ENCODE results near the gene HDAC10.

The HDAC10 gene

DNA sequence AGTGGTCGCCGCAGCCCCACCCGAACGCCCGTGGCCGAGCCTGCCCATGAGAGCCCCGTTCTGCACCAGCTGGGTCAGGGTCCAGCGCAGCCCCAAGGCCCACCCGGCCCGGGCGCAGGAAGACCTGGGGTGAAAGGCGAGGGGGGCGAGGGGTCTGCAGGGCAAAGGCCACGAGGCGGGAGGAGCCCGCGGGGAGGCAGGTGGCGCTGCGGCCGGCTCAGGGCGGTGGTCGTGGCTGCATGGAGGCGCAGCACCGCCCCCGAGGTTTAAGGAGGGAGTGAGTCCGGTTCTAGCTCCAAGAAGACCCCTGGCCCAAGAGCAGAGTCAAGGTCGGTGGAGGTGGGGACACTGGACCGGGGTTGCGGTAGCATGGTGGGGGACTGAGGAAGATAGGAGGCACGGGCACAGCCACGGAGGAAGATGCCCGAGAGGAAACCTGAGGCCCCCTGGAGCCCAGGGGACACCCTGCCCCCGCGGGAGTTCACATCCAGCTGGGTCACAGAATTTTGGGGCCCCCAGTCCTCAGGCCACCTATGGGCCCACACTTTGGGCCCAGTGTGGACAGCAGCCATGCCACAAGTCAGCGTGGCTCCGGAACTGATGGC, 514 bp upstream of the HDAC10 start:
- H3K4ac ChIP-seq (ENCODE audit: low read length): no peak overlapping the region
- peak overlapping the region; percentile 92 for H3K18ac ChIP-seq (ENCODE audit: low read length)
- no CpG with 5 or more reads among the region's 36 CpGs for WGBS, 2 donors (ENCODE audit: extremely low coverage in 2 of 2, insufficient read length in 2 of 2, insufficient replicate concordance in 1 of 2)
- H3K27me3 ChIP-seq (ENCODE audit: control insufficient read depth in 3 of 3, insufficient read depth in 3 of 3, low read depth in 1 of 3, low read length in 3 of 3): no peaks in the 10 kb centered on the region
- peaks cover 13 to 17% of the 10 kb centered on the region in 2 donors for H3K4me1 ChIP-seq (ENCODE audit: control insufficient read depth in 2 of 2, insufficient read depth in 1 of 2, low read depth in 1 of 2, low read length in 2 of 2)
- peaks cover 26 to 55% of the 10 kb centered on the region in 2 donors for H3K36me3 ChIP-seq (replicated peaks in 1 of 2; ENCODE audit: control insufficient read depth in 2 of 2, insufficient read depth in 2 of 2, low read length in 2 of 2)
- no peak overlapping the region for H2BK120ac ChIP-seq (ENCODE audit: low read depth, low read length)
- H2BK15ac ChIP-seq (ENCODE audit: low read length): no peak overlapping the region
- H3K27ac ChIP-seq (replicated peaks; ENCODE audit: low read length): peak overlapping the region; percentile 59
- peak overlapping the region; percentile 73 for H2BK12ac ChIP-seq (ENCODE audit: low read length)
- H3K4me2 ChIP-seq (ENCODE audit: insufficient read depth, low read length, poor library complexity, severe bottlenecking): peak overlapping the region; percentile 98
- H3K4me3 ChIP-seq (ENCODE audit: low read length in 2 of 2): peak overlapping the region; percentile 72 to 79
- H3K9me3 ChIP-seq (replicated peaks in 1 of 2; ENCODE audit: control insufficient read depth in 2 of 2, insufficient read depth in 1 of 2, low read depth in 1 of 2, low read length in 2 of 2): no peaks in the 10 kb centered on the region
- peak overlapping the region; percentile 29 for H4K8ac ChIP-seq (ENCODE audit: low read depth, low read length)
- H2BK5ac ChIP-seq (ENCODE audit: low read length): peak overlapping the region; percentile 82
- peak overlapping the region; percentile 70 for H3K9ac ChIP-seq (ENCODE audit: low read depth, low read length, poor library complexity)
- peaks cover 27% of the 10 kb centered on the region for H3K79me1 ChIP-seq (ENCODE audit: low read depth, low read length)
- DNase-seq (ENCODE audit: low spot score): no peak
- peak overlapping the region; percentile 83 for H2AFZ ChIP-seq (ENCODE audit: low read length)
- peak overlapping the region; percentile 96 for H3K23ac ChIP-seq (ENCODE audit: low read depth, low read length, poor library complexity)
- H2AK5ac ChIP-seq (ENCODE audit: low read depth, low read length): peak overlapping the region; percentile 81
- H4K91ac ChIP-seq (ENCODE audit: low read depth, low read length, poor library complexity): no peak overlapping the region
- H3K14ac ChIP-seq (ENCODE audit: low read length): peak overlapping the region; percentile 97

DNA sequence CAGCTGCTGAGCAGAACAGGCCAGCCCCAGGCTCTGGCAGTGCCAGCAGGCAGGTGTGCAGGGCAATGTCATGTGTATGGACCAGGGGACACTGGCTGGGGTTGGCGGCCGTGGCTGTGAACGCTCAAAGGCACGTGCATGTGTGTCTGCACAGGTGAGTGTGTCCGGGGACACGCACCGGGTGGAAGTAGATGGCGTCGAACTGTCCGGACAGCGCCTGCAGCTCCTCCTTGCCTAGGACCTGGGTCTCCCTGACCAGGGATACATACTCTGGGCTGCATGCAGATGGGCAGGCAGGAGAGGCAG, 863 bp downstream of the HDAC10 start:
- peak overlapping the region; percentile 91 for H3K9ac ChIP-seq (ENCODE audit: low read depth, low read length, poor library complexity)
- peak overlapping the region; percentile 99 for H3K14ac ChIP-seq (ENCODE audit: low read length)
- H3K23ac ChIP-seq (ENCODE audit: low read depth, low read length, poor library complexity): peak overlapping the region; percentile 97
- peaks cover 28 to 60% of the 10 kb centered on the region in 2 donors for H3K36me3 ChIP-seq (replicated peaks in 1 of 2; ENCODE audit: control insufficient read depth in 2 of 2, insufficient read depth in 2 of 2, low read length in 2 of 2)
- H4K91ac ChIP-seq (ENCODE audit: low read depth, low read length, poor library complexity): no peak overlapping the region
- H2BK5ac ChIP-seq (ENCODE audit: low read length): peak overlapping the region; percentile 75
- H4K8ac ChIP-seq (ENCODE audit: low read depth, low read length): no peak overlapping the region
- H3K79me1 ChIP-seq (ENCODE audit: low read depth, low read length): peaks cover 26% of the 10 kb centered on the region
- peak overlapping the region; percentile 91 for H3K18ac ChIP-seq (ENCODE audit: low read length)
- H3K4me2 ChIP-seq (ENCODE audit: insufficient read depth, low read length, poor library complexity, severe bottlenecking): peak overlapping the region; percentile 98
- no peaks in the 10 kb centered on the region for H3K9me3 ChIP-seq (replicated peaks in 1 of 2; ENCODE audit: control insufficient read depth in 2 of 2, insufficient read depth in 1 of 2, low read depth in 1 of 2, low read length in 2 of 2)
- no CpG with 5 or more reads among the region's 11 CpGs for WGBS, 2 donors (ENCODE audit: extremely low coverage in 2 of 2, insufficient read length in 2 of 2, insufficient replicate concordance in 1 of 2)
- H2BK15ac ChIP-seq (ENCODE audit: low read length): peak overlapping the region; percentile 94
- H2AFZ ChIP-seq (ENCODE audit: low read length): no peak overlapping the region
- H2AK5ac ChIP-seq (ENCODE audit: low read depth, low read length): peak overlapping the region; percentile 100
- DNase-seq (ENCODE audit: low spot score): no peak
- H3K4me1 ChIP-seq (ENCODE audit: control insufficient read depth in 2 of 2, insufficient read depth in 1 of 2, low read depth in 1 of 2, low read length in 2 of 2): peaks cover 20 to 21% of the 10 kb centered on the region in 2 donors
- no peaks in the 10 kb centered on the region for H3K27me3 ChIP-seq (ENCODE audit: control insufficient read depth in 3 of 3, insufficient read depth in 3 of 3, low read depth in 1 of 3, low read length in 3 of 3)
- no peak overlapping the region for H2BK12ac ChIP-seq (ENCODE audit: low read length)
- H3K4ac ChIP-seq (ENCODE audit: low read length): peak overlapping the region; percentile 37
- no peak overlapping the region for H3K27ac ChIP-seq (replicated peaks; ENCODE audit: low read length)
- H3K4me3 ChIP-seq (ENCODE audit: low read length in 2 of 2): peak overlapping the region; percentile 12 to 72
- H2BK120ac ChIP-seq (ENCODE audit: low read depth, low read length): no peak overlapping the region

DNA sequence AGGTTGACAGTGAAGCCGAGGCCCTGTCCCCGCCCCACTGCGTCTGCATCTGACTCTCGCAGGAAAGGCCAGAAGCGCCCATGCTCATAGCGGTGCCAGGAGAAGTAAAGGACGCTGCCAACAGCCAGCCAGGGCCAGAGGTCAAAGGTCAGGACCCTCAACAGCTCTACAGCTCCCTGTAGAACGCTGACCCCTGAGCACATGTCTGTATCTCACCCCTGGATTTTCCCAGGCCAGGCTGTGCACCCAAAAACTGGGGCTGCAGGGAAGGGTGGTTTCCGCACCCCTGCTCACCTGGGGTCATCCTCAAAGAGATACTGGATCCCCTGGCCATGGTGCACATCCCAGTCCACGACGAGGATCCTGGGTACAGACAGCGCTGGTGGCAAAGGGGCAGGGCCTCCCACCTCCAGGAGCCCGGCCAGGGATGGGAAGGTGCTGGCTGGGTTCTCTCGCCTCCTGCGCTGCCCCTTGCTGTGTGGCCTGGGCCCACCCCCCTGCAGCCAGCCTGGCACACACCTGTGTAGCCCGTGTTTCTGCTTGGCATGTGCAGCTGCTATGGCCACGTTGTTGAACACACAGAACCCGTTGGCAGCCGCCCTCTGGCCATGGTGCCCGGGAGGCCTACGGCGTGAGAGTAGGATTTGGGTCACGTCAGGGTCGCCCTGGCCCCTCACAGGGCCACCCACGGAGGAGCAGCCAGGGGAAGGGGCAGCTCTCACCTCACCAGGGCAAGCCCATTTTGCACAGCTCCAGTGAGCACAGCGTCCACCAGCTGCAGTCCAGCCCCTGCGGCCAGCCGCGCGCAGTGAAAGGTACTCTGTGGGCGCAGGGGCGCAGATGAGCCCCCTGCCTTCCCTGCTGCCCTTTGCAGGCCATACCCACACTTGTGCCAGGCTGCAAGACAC, 1.5 kb downstream of the HDAC10 start:
- Histone ChIP-seq H3K27ac (replicated peaks; ENCODE audit: low read length) (no peak overlapping the region), H2BK120ac (ENCODE audit: low read depth, low read length) (no peak overlapping the region), H3K9ac (ENCODE audit: low read depth, low read length, poor library complexity) (peak overlapping the region; percentile 91), H2BK5ac (ENCODE audit: low read length) (peak overlapping the region; percentile 75), H3K9me3 (replicated peaks in 1 of 2; ENCODE audit: control insufficient read depth in 2 of 2, insufficient read depth in 1 of 2, low read depth in 1 of 2, low read length in 2 of 2) (no peaks in the 10 kb centered on the region), H2BK12ac (ENCODE audit: low read length) (peak overlapping the region; percentile 58), H3K4ac (ENCODE audit: low read length) (peak overlapping the region; percentile 37), H3K18ac (ENCODE audit: low read length) (peak overlapping the region; percentile 91), H3K4me1 (ENCODE audit: control insufficient read depth in 2 of 2, insufficient read depth in 1 of 2, low read depth in 1 of 2, low read length in 2 of 2) (peaks cover 21 to 22% of the 10 kb centered on the region in 2 donors), H2AK5ac (ENCODE audit: low read depth, low read length) (peak overlapping the region; percentile 100), H3K27me3 (ENCODE audit: control insufficient read depth in 3 of 3, insufficient read depth in 3 of 3, low read depth in 1 of 3, low read length in 3 of 3) (no peaks in the 10 kb centered on the region), H2AFZ (ENCODE audit: low read length) (no peak overlapping the region), H3K79me1 (ENCODE audit: low read depth, low read length) (peaks cover 24% of the 10 kb centered on the region), H2BK15ac (ENCODE audit: low read length) (peak overlapping the region; percentile 94), H3K14ac (ENCODE audit: low read length) (peak overlapping the region; percentile 99), H3K4me3 (ENCODE audit: low read length in 2 of 2) (peak overlapping the region; percentile 12 to 72), H4K91ac (ENCODE audit: low read depth, low read length, poor library complexity) (no peak overlapping the region), H3K23ac (ENCODE audit: low read depth, low read length, poor library complexity) (peak overlapping the region; percentile 97), H3K4me2 (ENCODE audit: insufficient read depth, low read length, poor library complexity, severe bottlenecking) (peak overlapping the region; percentile 98), H3K36me3 (replicated peaks in 1 of 2; ENCODE audit: control insufficient read depth in 2 of 2, insufficient read depth in 2 of 2, low read length in 2 of 2) (peaks cover 25 to 54% of the 10 kb centered on the region in 2 donors), H4K8ac (ENCODE audit: low read depth, low read length) (no peak overlapping the region)
- no CpG with 5 or more reads among the region's 32 CpGs for WGBS, 2 donors (ENCODE audit: extremely low coverage in 2 of 2, insufficient read length in 2 of 2, insufficient replicate concordance in 1 of 2)
- DNase-seq (ENCODE audit: low spot score): no peak

Measured in neuronal stem cell (in vitro differentiated cells).